ENCODE measurements around the gene SOX6.

Gene SOX6

GRCh38 chr11:16215352-16215751 is 141.0 kb downstream of the SOX6 start:
- no peak for DNase-seq (ENCODE audit: low read depth)
- no peak overlapping the region for H3K4me3 ChIP-seq (ENCODE audit: low read depth, low read length)
- in situ Hi-C loops (cut with HindIII; ENCODE audit: low sequenced_read_pairs), result no loop called here
- no peak for TF ChIP-seq CTCF (IDR thresholded peaks at IDR 0.05; ENCODE audit: low read depth, low read length, missing control alignments)

GRCh38 chr11:16211407-16211806 is 144.9 kb downstream of the SOX6 start:
- no peak for DNase-seq (ENCODE audit: low read depth)
- no peak overlapping the region for H3K4me3 ChIP-seq (ENCODE audit: low read depth, low read length)
- no peak for TF ChIP-seq CTCF (IDR thresholded peaks at IDR 0.05; ENCODE audit: low read depth, low read length, missing control alignments)
- in situ Hi-C loops (cut with HindIII; ENCODE audit: low sequenced_read_pairs), result no loop called here

- no peak for DNase-seq (ENCODE audit: low read depth)
- in situ Hi-C loops (cut with HindIII; ENCODE audit: low sequenced_read_pairs), result no loop called here
- no peak overlapping the region for H3K4me3 ChIP-seq (ENCODE audit: low read depth, low read length)
- no peak for TF ChIP-seq CTCF (IDR thresholded peaks at IDR 0.05; ENCODE audit: low read depth, low read length, missing control alignments)
Observed at GRCh38 chr11:16204261-16204660, 152.1 kb downstream of the SOX6 start.

DNA sequence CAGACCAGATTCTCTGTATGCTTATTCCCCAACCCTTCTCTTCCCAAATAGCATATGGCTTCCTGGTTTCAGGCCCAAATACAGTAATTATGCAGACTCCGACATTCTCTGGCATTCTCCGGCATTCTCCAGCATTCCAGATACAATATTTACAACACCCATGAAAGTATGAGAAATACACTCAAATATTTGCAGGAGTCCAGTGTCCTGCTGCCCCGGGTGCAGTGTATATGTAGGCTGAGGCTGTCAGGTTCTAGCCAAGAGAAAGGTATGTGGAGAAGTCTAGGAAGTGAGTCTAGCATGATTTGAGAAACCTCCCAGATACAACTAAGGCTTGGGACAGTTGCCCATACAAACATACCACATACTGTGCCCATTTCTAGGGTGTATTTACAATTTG is 160.7 kb downstream of the SOX6 start:
- no peak for TF ChIP-seq CTCF (IDR thresholded peaks at IDR 0.05; ENCODE audit: low read depth, low read length, missing control alignments)
- no peak overlapping the region for H3K4me3 ChIP-seq (ENCODE audit: low read depth, low read length)
- in situ Hi-C loops (cut with HindIII; ENCODE audit: low sequenced_read_pairs), result no loop called here
- DNase-seq (ENCODE audit: low read depth), result peak; percentile 72

GRCh38 chr11:16194566-16194965 is 161.8 kb downstream of the SOX6 start:
- H3K4me3 ChIP-seq (ENCODE audit: low read depth, low read length), result no peak overlapping the region
- TF ChIP-seq CTCF (IDR thresholded peaks at IDR 0.05; ENCODE audit: low read depth, low read length, missing control alignments), result no peak

GRCh38 chr11:16193897-16194381 is 162.4 kb downstream of the SOX6 start:
- in situ Hi-C loops (cut with HindIII; ENCODE audit: low sequenced_read_pairs), result no loop called here
- H3K4me3 ChIP-seq (ENCODE audit: low read depth, low read length), result no peak overlapping the region
- no peak for DNase-seq (ENCODE audit: low read depth)
- TF ChIP-seq CTCF (IDR thresholded peaks at IDR 0.05; ENCODE audit: low read depth, low read length, missing control alignments), result no peak

More at GRCh38 chr11:16194566-16194965, 161.8 kb downstream of the SOX6 start:
- in situ Hi-C loops (cut with HindIII; ENCODE audit: low sequenced_read_pairs), result no loop called here
- DNase-seq (ENCODE audit: low read depth), result peak; percentile 50

- H3K4me3 ChIP-seq (ENCODE audit: low read depth, low read length), result no peak overlapping the region
- TF ChIP-seq CTCF (IDR thresholded peaks at IDR 0.05; ENCODE audit: low read depth, low read length, missing control alignments), result no peak
- in situ Hi-C loops (cut with HindIII; ENCODE audit: low sequenced_read_pairs), result no loop called here
- no peak for DNase-seq (ENCODE audit: low read depth)
Observed at GRCh38 chr11:16191868-16192240, 164.5 kb downstream of the SOX6 start.
